ENCODE results near the gene LILRA6.
"Not testable (repeated sequence)": the region's sequence is repeated elsewhere in the genome, so short reads cannot be mapped to it uniquely, and the experiment has no call there.

Gene LILRA6

DNA sequence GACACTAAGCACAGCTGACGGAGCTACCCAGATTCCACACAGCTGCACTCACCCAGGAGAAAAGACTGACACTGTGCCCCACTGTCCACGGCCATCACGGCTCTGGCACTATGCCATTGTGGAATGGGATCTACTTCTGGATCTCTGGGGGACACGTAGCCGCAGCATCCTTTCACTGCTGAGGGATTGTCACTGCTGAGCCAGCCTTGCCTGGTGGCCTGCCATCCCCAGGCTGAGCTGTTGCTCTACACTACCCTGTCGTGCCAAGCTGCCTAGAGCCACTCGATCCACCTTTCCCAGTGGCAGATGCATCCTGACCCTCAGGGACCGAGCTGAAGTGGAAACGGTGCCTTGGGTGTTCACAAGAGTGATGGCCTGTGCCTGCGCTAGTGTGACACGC is 19.5 kb upstream of the LILRA6 start:
- DNase-seq = no peak

DNA sequence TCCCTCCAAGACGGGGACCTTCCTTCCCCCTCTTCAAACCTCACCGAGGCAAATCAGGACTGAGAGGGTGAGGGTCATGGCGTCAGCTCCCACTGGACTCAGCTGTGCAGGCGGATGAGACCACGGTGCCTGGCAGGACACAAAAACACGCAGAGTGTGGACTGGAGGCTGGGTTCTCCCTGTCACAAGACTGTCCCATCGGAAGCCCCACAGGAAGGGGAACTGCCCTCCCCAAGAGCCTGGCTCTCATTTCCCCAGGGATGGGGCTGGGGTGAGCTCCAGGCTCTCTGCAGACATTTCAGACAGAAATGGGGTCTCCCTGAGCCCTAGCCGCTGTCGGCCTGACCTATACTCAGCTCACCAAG is 14.5 kb upstream of the LILRA6 start, which contains the start of gene LILRB5:
LILRB5 (minus strand) TSS at position 158 of the 365 bp plus-strand sequence; CDS start at position 78, 80 bp downstream.
- DNase-seq = no peak

DNA sequence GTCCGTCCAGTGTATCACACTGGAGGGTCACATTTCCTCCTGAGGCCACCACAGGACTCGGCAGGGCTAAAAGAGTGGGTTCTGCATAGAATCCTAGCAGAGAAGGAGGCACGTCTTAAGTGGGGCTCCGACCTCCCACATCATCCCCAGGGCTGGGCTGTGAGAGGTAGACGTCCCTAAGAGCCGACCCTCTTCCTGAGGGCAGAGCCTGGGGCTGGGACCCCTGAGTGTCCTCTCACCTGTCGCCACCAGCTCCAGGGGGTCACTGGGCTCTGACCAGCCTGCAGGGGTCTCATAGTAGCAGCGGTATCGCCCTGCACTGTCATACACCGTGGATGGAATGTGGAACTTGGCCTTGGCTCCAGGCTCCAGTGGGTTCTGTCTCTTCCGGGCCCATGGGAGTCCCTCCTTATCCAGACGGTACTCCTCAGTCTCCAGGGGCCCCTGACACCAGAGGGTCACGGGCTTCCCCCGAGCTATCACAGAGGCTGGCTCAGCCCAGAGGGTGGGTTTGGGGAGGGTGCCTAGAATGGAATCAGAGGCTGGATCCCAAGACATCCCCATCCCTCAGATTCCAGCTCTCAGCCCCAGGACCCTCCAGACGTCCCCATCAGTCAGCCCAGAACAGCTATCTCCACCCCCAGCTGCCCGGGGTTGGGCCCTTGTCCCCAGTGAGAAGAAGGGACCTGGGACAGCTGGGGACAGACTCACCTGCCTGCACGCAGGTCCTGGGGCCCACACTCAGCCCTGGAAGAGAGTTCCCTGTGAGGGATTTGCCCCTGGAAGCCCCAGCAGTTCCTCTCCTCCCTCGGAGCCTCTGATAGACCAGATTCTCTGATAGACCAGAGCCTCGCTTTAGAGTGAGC is 13.9 kb upstream of the LILRA6 start:
- DNase-seq = no peak

DNA sequence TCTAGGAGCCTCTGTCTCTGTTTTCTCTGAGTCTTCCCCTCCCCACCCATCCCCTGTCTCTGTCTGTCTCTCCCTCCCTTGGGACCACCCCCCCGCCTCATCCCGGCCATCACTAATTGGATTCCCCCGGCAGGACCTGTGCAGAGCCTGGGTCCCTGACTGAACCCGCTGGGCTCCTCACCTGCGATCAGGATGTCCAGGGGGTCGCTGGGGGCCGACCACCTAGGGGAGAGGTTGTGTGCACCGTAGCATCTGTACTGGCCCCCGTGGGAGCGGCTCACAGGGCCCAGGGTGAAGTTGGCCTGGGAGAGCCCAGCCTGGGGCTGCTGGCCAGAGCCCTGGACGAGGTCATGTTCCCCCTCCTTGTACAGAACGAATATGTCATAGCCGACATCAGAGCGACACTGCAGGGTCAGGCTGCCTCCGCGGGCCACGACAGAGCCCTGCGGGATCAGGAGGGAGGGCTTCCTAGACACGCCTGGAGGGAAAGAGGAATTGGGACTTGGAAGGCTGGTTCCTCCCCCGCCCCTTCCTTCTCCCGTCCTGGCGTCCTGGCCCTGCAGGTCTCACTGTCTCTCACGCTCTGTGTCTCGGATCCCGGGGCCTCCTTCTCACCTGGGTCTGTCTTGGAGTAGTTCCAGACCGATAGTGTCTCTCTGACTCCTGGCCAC is 12.7 kb upstream of the LILRA6 start:
- DNase-seq = no peak

DNA sequence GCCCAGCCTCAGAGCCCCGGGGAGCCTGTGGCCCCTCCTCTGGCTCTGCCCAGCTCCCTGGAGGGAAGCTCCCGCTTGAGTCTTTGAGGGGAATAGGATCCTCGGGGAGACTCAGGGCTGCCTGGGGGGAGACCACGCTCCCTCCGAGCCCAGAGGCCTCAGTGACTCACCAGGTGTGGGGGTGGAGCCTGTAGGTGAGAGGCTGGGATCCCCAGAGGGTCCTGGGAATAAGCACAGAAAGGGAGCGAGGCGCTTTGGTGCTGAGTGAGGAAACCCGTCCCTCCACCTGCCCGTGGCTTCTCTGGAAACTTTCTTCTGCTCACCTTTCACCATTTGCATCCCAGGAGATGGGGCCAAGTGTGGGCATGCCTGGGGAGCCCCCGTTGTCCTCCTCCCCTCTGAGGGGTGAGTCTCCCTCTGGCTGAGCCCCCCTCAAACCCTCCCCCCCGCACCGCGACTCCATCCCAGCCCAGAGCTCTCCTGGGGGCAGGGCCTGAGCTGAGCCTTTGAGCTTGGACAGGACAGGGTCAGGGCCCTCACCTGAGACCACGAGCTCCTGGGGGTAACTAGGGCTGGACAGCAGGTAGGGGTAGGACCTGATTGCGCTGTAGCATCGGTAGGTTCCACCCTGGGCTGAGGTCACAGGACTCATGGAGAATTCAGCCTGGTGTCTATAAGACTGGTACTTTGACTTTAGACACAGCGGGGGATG is 11.8 kb upstream of the LILRA6 start:
- DNase-seq = no peak

DNA sequence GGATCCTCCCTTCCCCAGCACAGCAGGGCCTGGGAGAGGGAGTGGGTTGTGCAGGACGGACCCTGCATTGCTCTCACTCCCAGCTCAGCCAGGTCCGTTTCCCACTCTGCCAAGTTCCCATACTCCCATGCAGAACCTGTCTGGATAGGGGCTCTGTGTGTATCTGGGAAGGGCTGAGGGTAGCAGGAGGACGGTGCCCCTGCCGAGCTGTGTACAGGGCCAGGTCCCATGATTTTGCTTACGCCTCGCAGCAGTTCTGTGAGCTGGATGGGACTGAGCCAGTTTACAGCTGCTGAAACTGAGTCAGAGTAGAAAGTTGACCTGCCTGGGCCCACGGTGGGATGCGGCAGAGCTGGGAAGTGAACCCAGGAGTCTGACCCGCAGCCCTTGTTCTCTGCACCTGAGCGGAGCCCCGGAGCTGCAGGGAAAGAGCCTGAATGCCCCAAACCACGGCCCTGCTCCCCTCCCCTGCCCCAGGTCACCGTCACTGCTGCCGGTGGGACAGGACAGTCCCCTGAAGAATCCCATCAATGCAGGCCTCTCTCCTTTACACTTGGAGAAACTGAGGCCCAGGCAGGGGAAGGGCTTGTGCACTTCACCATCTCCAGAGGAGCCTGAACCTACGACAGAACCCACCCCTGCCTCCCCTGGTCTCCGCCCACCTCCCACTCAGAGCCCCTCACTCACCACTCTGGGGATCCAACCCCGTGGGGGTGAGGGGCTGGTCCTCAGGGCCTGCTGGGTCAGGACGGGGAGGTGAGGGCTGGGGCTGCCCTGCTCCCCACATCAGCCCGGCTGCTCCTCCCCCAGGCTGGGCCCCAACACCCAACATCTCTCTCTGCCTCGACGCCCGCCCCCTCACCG is 11.0 kb upstream of the LILRA6 start:
- DNase-seq = no peak

DNA sequence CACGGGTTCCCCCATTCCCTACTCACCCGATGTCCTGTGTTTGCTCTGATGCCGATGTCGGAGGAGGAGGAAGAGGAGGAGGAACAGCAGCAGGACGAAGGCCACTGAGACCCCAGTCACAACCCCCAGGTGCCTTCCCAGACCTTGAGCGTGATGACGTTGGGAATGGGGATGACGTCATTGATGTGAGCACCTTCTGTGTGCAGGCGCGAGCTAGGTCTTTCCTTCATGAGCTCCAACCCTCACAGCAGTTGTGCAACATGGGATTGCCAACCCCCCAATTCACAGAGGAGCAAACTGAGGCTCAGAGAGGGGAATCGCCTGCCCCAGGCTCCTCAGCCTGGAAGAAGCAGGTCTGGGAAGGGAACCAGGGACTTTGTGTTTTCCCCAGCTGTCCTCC is 10.3 kb upstream of the LILRA6 start:
- DNase-seq = no peak

DNA sequence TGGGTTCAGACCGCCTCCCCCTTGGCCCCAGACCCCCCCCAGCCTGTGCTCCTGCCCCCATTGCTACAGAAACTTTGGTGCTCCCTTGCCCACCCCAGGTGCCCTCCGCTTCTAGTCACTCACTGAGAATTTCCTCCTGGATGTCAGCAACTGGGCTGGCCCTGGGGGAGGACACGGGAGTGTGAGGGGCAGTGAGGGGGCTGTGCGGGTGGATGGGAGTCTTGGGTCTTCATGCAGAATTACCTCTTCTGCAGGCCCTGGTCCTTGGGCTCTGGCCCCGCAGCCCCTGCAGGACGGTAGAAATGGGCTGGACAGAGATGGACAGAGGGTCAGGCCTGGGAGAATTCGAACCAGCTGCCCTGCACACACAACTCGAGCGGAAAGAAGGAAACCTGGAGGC is 9.7 kb upstream of the LILRA6 start:
- no peak for DNase-seq

DNA sequence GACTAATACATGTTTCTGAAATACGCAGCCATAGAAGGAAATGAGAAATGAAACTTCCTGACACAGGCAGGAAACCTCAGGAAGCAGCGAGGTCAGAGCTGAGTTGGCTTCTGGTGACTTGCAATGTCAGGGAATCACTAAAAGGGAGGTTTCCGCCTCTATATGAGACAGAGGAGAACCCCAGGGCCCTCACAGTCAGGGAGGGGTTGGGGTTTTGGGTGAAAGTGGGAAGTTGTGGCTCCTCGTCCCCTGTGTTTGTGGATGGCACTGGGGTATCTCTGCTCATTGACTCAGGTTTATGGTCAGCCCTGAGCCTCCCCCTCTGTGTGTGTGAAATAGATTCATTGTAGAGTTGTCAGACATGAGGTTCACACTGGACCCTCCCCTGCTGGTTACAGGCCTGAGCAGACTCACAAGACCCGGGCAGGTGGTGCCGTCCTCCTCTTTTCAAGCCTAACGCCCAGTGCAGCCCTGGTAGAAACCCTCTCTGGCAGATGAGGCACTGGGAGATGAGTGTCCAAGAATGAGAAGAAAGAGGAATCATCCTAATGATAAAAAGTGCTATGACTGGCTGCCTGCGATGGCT is 5.5 kb upstream of the LILRA6 start:
- DNase-seq = no peak

DNA sequence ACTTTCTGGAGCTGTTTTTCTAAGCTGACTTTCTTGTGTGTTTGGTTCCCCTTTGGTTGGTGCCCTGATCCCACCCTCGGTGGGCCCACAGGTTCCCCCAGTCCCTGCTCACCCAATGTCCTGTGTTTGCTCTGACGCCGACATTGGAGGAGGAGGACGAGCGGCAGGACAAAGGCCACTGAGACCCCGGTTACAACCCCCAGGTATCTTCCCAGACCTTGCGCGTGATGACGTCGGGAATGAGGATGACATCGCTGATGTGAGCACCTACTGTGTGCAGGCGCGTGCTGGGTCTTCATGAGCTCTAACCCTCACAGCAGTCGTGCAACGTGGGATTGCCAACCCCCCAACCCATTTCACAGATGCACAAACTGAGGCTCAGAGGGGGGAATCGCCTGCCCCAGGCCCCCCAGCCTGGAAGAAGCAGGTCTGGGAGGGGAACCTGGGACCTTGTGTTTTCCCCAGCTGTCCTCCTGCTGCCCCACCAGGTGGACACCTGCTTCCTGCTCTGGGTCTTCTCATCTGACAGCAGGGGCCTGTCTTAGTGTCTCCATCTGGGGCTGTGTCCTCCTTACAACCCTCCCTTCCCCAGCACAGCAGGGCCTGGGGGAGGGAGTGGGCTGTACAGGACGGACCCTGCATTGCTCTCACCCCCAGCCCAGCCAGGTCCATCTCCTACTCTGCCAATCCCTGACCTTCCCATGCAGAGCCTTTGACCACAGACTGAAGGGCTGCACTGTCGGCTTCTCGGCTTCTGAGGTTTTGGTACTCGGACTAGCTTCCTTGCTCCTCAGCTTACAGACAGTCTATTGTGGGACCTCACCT is 4.7 kb upstream of the LILRA6 start:
- no peak for DNase-seq

DNA sequence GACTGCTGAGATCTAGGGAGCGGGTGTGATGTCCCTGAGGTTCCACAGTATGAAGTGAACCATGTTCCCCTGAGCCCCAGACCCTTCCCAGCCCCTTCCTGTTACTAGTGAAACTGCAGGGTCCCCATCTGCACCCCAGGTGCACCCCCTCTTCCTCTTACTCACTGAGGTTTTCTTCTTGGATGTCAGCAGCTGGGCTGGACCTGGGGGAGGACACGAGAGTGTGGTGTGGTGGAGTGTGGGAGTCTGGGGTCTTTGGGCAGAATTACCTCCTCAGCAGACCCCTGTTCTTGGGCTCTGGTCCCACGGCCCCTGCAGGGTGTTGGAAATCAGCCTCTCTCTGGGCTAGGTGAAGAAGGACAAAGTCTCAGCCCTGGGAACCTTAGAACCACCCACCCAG is 3.3 kb upstream of the LILRA6 start:
- no peak for DNase-seq

DNA sequence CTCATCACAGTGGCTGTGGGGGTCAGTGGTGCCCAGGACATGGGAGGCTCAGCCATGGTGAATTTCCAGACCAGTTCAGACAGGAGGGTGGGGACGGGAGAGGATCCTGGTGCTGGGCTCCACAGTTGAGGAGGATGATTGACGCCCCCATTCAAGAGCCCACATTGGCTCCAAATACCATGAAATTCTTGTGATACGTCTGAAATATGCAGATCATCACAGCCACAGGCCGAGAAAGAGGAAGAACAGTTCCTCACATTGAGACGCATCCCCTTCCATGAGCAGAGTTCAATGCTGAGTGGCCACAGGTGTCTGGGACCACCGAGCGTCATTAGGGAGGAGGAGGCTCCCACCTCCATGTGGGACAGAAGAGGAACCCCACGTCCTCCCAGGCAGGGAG is 1.2 kb upstream of the LILRA6 start:
- not testable (repeated sequence) for DNase-seq

DNA sequence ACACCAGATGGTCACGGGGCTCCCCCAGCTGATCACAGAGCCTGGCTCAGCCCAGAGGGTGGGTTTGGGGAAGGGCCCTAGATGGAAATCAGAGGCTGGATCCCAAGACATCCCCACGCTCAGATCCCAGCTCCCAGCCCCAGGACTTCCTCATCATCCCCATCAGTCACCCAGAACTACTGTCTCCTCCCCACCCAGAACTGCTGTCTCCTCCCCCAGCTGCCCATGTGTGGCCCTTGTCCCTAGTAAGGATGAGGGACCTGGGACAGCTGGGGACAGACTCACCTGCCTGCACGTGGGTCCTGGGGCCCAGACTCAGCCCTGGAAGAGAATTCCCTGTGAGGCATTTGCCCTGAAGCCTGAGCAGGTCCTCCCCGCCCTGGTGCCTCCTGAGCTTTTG is 356 bp downstream of the LILRA6 start:
- not testable (repeated sequence) for DNase-seq

DNA sequence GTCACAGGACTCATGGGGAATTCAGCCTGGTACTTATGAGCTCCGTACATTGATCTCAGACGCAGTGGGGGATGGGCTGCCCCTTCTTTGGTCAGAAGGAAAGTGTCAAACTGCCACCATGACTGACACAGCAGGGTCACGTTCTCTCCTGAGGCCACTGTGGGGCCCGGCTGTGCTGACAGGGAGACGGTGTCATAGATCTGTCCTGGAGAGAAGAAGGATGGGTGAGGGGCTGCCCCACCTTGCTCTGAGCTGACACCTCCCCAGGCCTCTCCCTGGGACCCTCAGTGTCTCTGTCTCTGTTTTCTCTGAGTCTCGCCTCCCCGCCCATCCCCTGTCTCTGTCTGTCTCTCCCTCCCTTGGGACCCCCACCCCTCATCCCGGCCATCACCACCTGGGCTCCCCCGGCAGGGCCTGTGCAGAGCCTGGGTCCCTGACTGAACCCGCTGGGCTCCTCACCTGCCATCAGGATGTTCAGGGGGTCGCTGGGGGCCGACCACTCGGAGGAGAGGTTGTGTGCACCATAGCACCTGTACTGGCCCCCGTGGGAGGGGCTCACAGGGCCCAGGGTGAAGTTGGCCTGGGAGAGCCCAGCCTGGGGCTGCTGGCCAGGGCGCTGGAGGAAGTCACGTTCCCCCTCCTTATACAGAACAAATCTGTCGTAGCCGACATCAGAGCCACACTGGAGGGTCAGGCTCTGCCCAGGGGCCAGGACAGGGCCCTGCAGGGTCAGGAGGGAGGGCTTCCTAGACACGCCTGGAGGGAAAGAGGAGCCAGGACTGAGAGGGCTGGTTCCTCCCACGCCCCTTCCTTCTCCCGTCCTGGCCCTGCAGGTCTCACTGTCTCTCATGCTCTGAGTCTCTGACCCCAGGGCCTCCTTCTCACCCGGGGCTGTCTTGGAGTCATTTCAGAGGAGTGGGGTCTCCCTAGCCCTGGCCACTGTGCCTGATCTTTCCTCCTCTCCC is 1.9 kb downstream of the LILRA6 start:
- DNase-seq = not testable (repeated sequence)

DNA sequence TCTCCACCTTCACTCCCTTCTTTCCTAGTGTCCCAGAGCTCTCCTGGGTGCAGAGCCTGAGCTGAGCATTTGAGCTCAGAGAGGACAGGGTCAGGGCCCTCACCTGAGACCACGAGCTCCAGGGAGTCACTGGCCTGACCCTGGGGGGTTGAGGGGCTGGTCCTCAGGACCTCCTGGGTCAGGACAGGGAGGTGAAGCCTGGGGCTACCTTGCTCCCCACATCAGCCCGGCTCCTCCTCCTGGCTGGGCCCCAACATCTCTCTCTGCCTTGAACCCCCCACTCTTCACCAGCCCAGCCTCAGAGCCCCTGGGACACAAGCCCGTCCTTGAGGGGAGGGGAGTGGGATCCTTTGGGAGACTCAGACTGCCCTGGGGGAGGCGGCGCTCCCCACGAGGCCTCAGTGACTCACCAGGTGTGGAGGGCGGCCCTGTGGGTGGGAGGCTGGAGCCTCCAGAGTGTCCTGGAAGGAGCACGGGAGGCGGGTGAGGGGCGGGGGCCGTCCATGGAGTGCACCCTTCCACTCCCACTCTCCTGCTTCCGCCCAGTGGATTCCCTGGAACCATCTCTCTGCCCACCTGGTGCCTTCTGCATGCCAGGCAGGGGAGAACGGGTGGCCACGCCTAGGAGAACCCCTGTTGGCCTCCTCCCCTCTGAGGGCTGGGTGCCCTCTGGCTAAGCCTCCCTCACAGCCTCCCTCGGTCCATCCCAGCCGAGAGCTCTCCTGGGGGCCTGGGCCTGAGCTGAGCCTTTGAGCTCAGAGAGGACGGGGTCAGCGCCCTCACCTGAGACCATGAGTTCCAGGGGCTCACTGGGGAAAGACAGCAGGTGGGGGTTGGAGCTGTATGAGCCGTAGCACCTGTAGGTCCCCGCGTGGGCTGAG is 2.9 kb downstream of the LILRA6 start:
- DNase-seq = not testable (repeated sequence)

DNA sequence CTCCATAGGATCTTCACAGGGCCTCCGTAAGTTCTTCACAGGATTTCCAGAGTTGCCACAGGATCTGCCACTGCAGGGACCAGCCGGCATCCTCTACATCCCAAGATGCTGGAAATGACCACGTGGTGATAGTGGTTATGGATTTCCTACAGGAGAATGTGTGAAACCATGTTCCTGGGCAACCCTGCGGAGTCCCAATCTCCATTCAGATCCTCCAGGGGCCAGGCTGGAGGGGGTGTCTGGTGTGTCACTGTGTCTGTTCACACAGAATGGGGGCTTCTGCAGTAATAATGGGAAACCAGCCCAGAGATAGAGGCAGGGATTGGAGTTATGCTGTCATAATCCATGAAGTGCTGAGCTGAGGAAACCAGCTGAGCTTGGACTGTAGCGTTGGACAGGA is 8.6 kb downstream of the LILRA6 start:
- no peak for DNase-seq

DNA sequence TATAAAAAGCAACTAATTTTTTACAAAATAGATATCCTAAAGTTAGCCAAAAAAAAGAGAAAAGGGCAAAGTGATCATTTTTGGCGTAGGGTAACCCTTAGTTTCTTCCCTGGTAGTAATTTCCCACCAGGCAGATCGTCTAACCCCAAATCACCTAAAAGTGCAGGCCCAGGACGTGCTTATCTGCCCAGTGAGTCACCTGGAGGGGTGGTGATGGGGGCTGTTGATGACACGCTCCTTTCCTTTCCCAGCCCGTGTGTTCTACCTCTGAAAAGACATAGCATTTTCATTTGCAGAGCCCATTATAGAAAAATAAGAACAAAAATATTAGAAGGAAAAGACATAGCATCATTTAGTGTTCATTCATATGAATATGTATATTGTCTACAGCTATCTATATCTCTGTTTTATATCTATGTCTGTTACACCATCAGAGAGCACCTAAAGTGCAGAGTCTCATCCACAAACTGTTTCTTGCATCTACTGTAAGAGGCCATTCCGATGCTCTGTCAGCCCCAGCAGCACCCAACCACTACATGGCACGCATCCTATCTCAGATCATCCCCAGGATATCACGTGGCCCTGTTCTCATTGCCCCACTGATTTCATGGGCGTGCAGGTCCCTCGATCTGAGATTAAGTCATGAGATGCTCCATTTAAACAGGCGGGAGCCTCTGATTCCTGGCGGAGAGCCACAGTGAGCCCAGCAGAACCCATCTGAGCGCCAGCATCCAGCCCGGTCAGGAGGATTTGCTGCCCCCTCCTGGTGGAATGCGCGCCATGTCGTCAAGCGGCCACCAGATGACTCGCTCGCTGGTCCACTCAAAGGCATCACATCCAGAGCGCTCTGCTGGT is 11.3 kb downstream of the LILRA6 start:
- DNase-seq = peak; percentile 0

DNA sequence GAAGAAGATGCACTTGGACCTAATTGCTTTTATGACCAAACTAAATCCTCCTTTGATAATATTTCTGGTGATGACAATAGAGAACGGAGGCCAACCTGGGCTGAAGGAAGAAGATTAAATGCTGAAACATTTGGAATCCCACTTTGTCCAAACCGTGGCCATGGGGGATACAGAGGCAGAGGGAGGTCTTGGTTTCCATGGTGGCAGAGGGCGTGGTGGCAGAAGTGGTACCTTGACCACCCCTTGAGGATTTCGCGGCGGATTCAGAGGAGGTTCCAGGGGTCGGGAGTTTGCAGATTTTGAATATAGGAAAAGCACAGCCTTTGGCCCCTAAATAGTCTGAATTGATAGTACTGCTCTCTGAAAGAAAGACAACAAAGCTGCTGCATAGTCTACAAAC is 12.6 kb downstream of the LILRA6 start:
- DNase-seq = no peak

All from NCI-H1417 treated with DMSO at 0.1 percent for 48 hours (cell line).